B cell (primary cell): ENCODE results near the gene PPARD. TPM values are rescaled to one million over a fixed set of nuclear protein-coding genes. Genes with fewer than 3 reads are reported as not detected.

Experiments used
- ATAC-seq: fragments of 200-7000 bp; cut with Tn5 transposase; one replicate; pipeline ENCODE4 v1.10.0; 2021; ENCODE audit warnings: low read depth, mild to moderate bottlenecking, moderate number of reproducible peaks, moderate library complexity
- CTCF ChIA-PET: fragments of 350-600 bp; sonication (Branson Sonifier 250); formaldehyde crosslinking; loops from one replicate; lab custom pipeline; 2021; ENCODE audit warnings: antibody characterized with exemption, inconsistent platforms; lab: Charles Lee
- POLR2A ChIA-PET: fragments of 350-600 bp; sonication (Branson Sonifier 250); formaldehyde crosslinking; loops from one replicate; lab custom pipeline; 2021; ENCODE audit warnings: antibody characterized with exemption; lab: Charles Lee
- DNase-seq: peaks from one replicate; pipeline ENCODE4 v3.0.0; 2013
- H2AFZ ChIP-seq: 2 replicates; pipeline ENCODE4 v1.6.1; 2012; ENCODE audit warnings: mild to moderate bottlenecking, low read depth, low read length; ENCODE audit not compliant: insufficient read depth, poor library complexity, severe bottlenecking
- H3K27ac ChIP-seq, 2 donors: 1 replicate in 1 of 2; 2 replicates in 1 of 2; pipeline ENCODE4 v1.5.1; 2012 to 2013; ENCODE audit warnings: low read length in 2 of 2, mild to moderate bottlenecking in 2 of 2, moderate library complexity in 1 of 2
- H3K27me3 ChIP-seq, 4 experiments: fragments of 200-600 bp in 1 of 4; sonication (generic) in 1 of 4; replicated peaks in 1 of 4; 1 replicate in 2 of 4; 2 replicates in 2 of 4; pipeline versions ENCODE4 v1.6.1 to v1.7.0; 2013 to 2016; ENCODE audit warnings: low read length in 3 of 4, mild to moderate bottlenecking in 2 of 4, mixed read lengths in 1 of 4, moderate library complexity in 1 of 4; ENCODE audit not compliant: insufficient read depth in 4 of 4, control insufficient read depth in 3 of 4; ENCODE audit errors: control extremely low read depth in 1 of 4
- H3K36me3 ChIP-seq, 2 experiments: replicated peaks in 1 of 2; 1 replicate in 1 of 2; 2 replicates in 1 of 2; pipeline versions ENCODE4 v1.6.1 to v1.7.1; 2013; ENCODE audit warnings: low read length in 1 of 2; ENCODE audit not compliant: insufficient read depth in 2 of 2, control insufficient read depth in 1 of 2; ENCODE audit errors: control extremely low read depth in 1 of 2, extremely low read depth in 1 of 2
- H3K4me1 ChIP-seq, 2 donors: fragments of 200-600 bp in 1 of 2; sonication (generic) in 1 of 2; 1 replicate in 1 of 2; 2 replicates in 1 of 2; pipeline versions ENCODE4 v1.5.1 to v1.6.1; 2013 to 2017; ENCODE audit warnings: low read length in 2 of 2; ENCODE audit not compliant: control insufficient read depth in 2 of 2, insufficient read depth in 2 of 2
- H3K4me2 ChIP-seq: replicated peaks from 2 replicates; pipeline ENCODE3; 2012; ENCODE audit warnings: mild to moderate bottlenecking, low read depth, low read length; ENCODE audit not compliant: poor library complexity, severe bottlenecking
- H3K4me3 ChIP-seq, 5 experiments: fragments of 200-600 bp in 1 of 5; sonication (generic) in 1 of 5; 1 replicate in 3 of 5; 2 replicates in 2 of 5; pipeline versions ENCODE4 v1.5.1 to v1.7.0; 2011 to 2016; ENCODE audit warnings: low read length in 4 of 5, mild to moderate bottlenecking in 4 of 5, low read depth in 2 of 5, control low read depth in 1 of 5, moderate library complexity in 1 of 5; ENCODE audit not compliant: insufficient read depth in 1 of 5; ENCODE audit errors: control extremely low read depth in 1 of 5, extremely low read depth in 1 of 5
- H3K79me2 ChIP-seq: fragments of 200-600 bp; sonication (generic); one replicate; pipeline ENCODE4 v1.6.0; 2016; ENCODE audit warnings: low read length; ENCODE audit not compliant: control insufficient read depth, insufficient read depth
- H3K9ac ChIP-seq: fragments of 200-600 bp; sonication (generic); 2 replicates; pipeline ENCODE4 v1.6.1; 2017; ENCODE audit warnings: mild to moderate bottlenecking, low read length, moderate library complexity
- H3K9me3 ChIP-seq, 3 donors: one replicate each; pipeline versions ENCODE4 v1.6.1 to v1.7.1; 2013; ENCODE audit warnings: low read length in 2 of 3; ENCODE audit not compliant: control insufficient read depth in 2 of 3, insufficient read depth in 1 of 3; ENCODE audit errors: control extremely low read depth in 1 of 3
- H4K20me1 ChIP-seq: 2 replicates; pipeline ENCODE4 v1.6.0; 2012; ENCODE audit warnings: mild to moderate bottlenecking, low read length; ENCODE audit not compliant: insufficient read depth, control insufficient read depth, poor library complexity, severe bottlenecking
- H3K27ac Mint-ChIP-seq: one replicate; pipeline ENCODE4 v1.8.0; 2021; ENCODE audit warnings: mixed read lengths
- H3K27me3 Mint-ChIP-seq: one replicate; pipeline ENCODE4 v1.8.0; 2021; ENCODE audit warnings: mixed read lengths
- H3K4me1 Mint-ChIP-seq: one replicate; pipeline ENCODE4 v1.8.0; 2021; ENCODE audit warnings: mixed read lengths
- H3K4me3 Mint-ChIP-seq: one replicate; pipeline ENCODE4 v1.8.0; 2021; ENCODE audit warnings: mixed read lengths
- H3K9me3 Mint-ChIP-seq: one replicate; pipeline ENCODE4 v1.8.0; 2022; ENCODE audit warnings: mixed read lengths; ENCODE audit not compliant: insufficient read depth
- EZH2 ChIP-seq: IDR thresholded peaks from 2 replicates; pipeline ENCODE4 v1.6.1; 2012; ENCODE audit warnings: borderline replicate concordance, low read depth, mild to moderate bottlenecking, moderate library complexity, low read length; ENCODE audit not compliant: insufficient read depth, poor library complexity, severe bottlenecking
- WGBS: methylation state at CpG from one replicate; pipeline ENCODE4 v1.1.5; 2013; ENCODE audit warnings: missing lambda C conversion rate; ENCODE audit not compliant: insufficient coverage; 5-methylcytosine and 5-hydroxymethylcytosine counted together
- intact Hi-C: fragments of 100-400 bp; cut with micrococcal nuclease; formaldehyde crosslinking; loops from one replicate; pipeline ENCODE4 v1.10.0; 2022
- polyA plus RNA-seq: library from polyadenylated mRNA; depleted of rRNA; stranded (reverse); fragments of >200 nt; gene quantifications from 2 replicates; pipeline ENCODE4 v1.2.3, GENCODE V29; 2012
- total RNA-seq, 2 donors: library from RNA; stranded (reverse); fragments of 120-200 nt in 1 of 2; gene quantifications; 1 replicate in 1 of 2; 2 replicates in 1 of 2; pipeline versions ENCODE4 v1.2.3 to v1.2.4, GENCODE V29; 2013 to 2022
- TF ChIP-seq, protein P1 (sequence below): fragments of 200-600 bp; IDR thresholded peaks from one replicate; pipeline ENCODE4 v1.8.0; 2022; ENCODE audit warnings: antibody characterized with exemption, mild to moderate bottlenecking

The PPARD gene
- total and polyA plus RNA-seq, 2 donors (not counting 1 experiment from before 2014, with no cell fraction given) = 37.9 to 38.9 TPM

GRCh38 chr6:35474942-35475570, 132.7 kb downstream of the PPARD start:
- H3K4me3 Mint-ChIP-seq = no peak overlapping the region
- 92% methylated on average over 20 of the region's 20 CpGs for WGBS

GRCh38 chr6:35475573-35475972, 133.2 kb downstream of the PPARD start:
- no peak for ATAC-seq
- TF ChIP-seq, protein P1, sequence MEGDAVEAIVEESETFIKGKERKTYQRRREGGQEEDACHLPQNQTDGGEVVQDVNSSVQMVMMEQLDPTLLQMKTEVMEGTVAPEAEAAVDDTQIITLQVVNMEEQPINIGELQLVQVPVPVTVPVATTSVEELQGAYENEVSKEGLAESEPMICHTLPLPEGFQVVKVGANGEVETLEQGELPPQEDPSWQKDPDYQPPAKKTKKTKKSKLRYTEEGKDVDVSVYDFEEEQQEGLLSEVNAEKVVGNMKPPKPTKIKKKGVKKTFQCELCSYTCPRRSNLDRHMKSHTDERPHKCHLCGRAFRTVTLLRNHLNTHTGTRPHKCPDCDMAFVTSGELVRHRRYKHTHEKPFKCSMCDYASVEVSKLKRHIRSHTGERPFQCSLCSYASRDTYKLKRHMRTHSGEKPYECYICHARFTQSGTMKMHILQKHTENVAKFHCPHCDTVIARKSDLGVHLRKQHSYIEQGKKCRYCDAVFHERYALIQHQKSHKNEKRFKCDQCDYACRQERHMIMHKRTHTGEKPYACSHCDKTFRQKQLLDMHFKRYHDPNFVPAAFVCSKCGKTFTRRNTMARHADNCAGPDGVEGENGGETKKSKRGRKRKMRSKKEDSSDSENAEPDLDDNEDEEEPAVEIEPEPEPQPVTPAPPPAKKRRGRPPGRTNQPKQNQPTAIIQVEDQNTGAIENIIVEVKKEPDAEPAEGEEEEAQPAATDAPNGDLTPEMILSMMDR = no peak
- no peak for TF ChIP-seq EZH2
- peaks cover under 1 to 7% of the 10 kb centered on the region in 2 donors for H3K4me1 ChIP-seq
- H3K9me3 ChIP-seq = no peaks in the 10 kb centered on the region
- no peak overlapping the region for H3K27ac ChIP-seq
- no peak overlapping the region for H3K4me2 ChIP-seq
- H3K36me3 ChIP-seq = peaks cover 0 to 33% of the 10 kb centered on the region in 2 experiments
- WGBS = 100% methylated on average over 3 of the region's 4 CpGs
- Mint-ChIP-seq H3K4me3 (no peak overlapping the region), H3K27ac (no peak overlapping the region), H3K9me3 (no peaks in the 10 kb centered on the region), H3K27me3 (no peaks in the 10 kb centered on the region), H3K4me1 (peaks cover 16% of the 10 kb centered on the region)
- no peak for DNase-seq
- ChIA-PET CTCF (no interaction called here), POLR2A (no interaction called here)
- no peaks in the 10 kb centered on the region for H3K79me2 ChIP-seq
- H2AFZ ChIP-seq = no peak overlapping the region
- peaks cover 5% of the 10 kb centered on the region for H4K20me1 ChIP-seq
- no peak overlapping the region for H3K4me3 ChIP-seq
- H3K27me3 ChIP-seq = no peaks in the 10 kb centered on the region
- intact Hi-C loops = no loop called here
- H3K9ac ChIP-seq = no peak overlapping the region

More at GRCh38 chr6:35474942-35475570, 132.7 kb downstream of the PPARD start:
- no peak overlapping the region for H3K9ac ChIP-seq
- ChIA-PET POLR2A (no interaction called here), CTCF (no interaction called here)
- Mint-ChIP-seq H3K27me3 (no peaks in the 10 kb centered on the region), H3K9me3 (no peaks in the 10 kb centered on the region), H3K27ac (no peak overlapping the region), H3K4me1 (peaks cover 21% of the 10 kb centered on the region)
- no peaks in the 10 kb centered on the region for H3K27me3 ChIP-seq
- H2AFZ ChIP-seq = no peak overlapping the region
- intact Hi-C loops = no loop called here
- H4K20me1 ChIP-seq = peaks cover 9% of the 10 kb centered on the region
- H3K4me2 ChIP-seq = no peak overlapping the region
- DNase-seq (no peak), ATAC-seq (no peak)
- H3K4me3 ChIP-seq = no peak overlapping the region
- H3K27ac ChIP-seq = no peak overlapping the region
- TF ChIP-seq EZH2 = no peak
- TF ChIP-seq, protein P1 = no peak
- H3K36me3 ChIP-seq = peaks cover 0 to 38% of the 10 kb centered on the region in 2 experiments
- no peaks in the 10 kb centered on the region for H3K79me2 ChIP-seq
- peaks cover 5 to 12% of the 10 kb centered on the region in 2 donors for H3K4me1 ChIP-seq
- no peaks in the 10 kb centered on the region for H3K9me3 ChIP-seq
